Measurements from ENCODE around the gene TRIM7. TPM values are rescaled to one million over a fixed set of nuclear protein-coding genes. Genes with fewer than 3 reads are reported as not detected.

TRIM7 gene
- total and polyA plus RNA-seq, 9 of the 15 experiments (the other 6 are each of a cell fraction or from before 2014, with no cell fraction given) = 2.6 to 14.9 (median 8.9) TPM

GRCh38 chr5:181187500-181188213, 17.3 kb downstream of the TRIM7 start (continued):
- TF ChIP-seq ZNF253 (CRISPR knock-in tag; conservative IDR thresholded peaks at IDR 0.05) = no peak
- TF ChIP-seq ZNF696 (CRISPR knock-in tag; conservative IDR thresholded peaks at IDR 0.05) = no peak
- 0 out of 4 replicates have a peak, but pooled peaks of 1 of the 2 experiments have one; percentile 33 for TF ChIP-seq ETV6 (IDR thresholded peaks at IDR 0.05; ENCODE audit: borderline replicate concordance in 1 of 2, low read depth in 2 of 2, low read length in 1 of 2)
- TF ChIP-seq ETV6 (CRISPR knock-in tag; IDR thresholded peaks at IDR 0.05; ENCODE audit: borderline replicate concordance) = peak; percentile 68; the same call in 1 of the 2 replicates
- TF ChIP-seq, protein P1, sequence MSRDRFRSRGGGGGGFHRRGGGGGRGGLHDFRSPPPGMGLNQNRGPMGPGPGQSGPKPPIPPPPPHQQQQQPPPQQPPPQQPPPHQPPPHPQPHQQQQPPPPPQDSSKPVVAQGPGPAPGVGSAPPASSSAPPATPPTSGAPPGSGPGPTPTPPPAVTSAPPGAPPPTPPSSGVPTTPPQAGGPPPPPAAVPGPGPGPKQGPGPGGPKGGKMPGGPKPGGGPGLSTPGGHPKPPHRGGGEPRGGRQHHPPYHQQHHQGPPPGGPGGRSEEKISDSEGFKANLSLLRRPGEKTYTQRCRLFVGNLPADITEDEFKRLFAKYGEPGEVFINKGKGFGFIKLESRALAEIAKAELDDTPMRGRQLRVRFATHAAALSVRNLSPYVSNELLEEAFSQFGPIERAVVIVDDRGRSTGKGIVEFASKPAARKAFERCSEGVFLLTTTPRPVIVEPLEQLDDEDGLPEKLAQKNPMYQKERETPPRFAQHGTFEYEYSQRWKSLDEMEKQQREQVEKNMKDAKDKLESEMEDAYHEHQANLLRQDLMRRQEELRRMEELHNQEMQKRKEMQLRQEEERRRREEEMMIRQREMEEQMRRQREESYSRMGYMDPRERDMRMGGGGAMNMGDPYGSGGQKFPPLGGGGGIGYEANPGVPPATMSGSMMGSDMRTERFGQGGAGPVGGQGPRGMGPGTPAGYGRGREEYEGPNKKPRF (IDR thresholded peaks at IDR 0.05; ENCODE audit: low read depth, low read length) = no peak
- TF ChIP-seq BCL6 (CRISPR knock-in tag; IDR thresholded peaks at IDR 0.05) = no peak
- no peak for TF ChIP-seq SIX5 (IDR thresholded peaks at IDR 0.05; ENCODE audit: borderline replicate concordance in 1 of 2, insufficient read depth in 1 of 2, low read depth in 1 of 2, low read length in 2 of 2)
- no peak; the same call in none of the 2 replicates for TF ChIP-seq NKRF (IDR thresholded peaks at IDR 0.05; ENCODE audit: borderline replicate concordance)
- TF ChIP-seq POLR2AphosphoS5 (IDR thresholded peaks at IDR 0.05; ENCODE audit: control insufficient read depth, insufficient read depth, low read depth, low read length) = no peak
- no peak for TF ChIP-seq CHCHD3 (CRISPR knock-in tag; IDR thresholded peaks at IDR 0.05)
- TF ChIP-seq NCOA1 (IDR thresholded peaks at IDR 0.05; ENCODE audit: low read depth) = no peak
- TF ChIP-seq FOSL1 (tag; conservative IDR thresholded peaks at IDR 0.05) = no peak; the same call in none of the 2 replicates
- peak; percentile 90 for TF ChIP-seq BRD9 (IDR thresholded peaks at IDR 0.05; ENCODE audit: low read depth, partially characterized antibody)
- no peak for TF ChIP-seq POLR2AphosphoS2 (IDR thresholded peaks at IDR 0.05; ENCODE audit: low read length)
- no peak; the same call in none of the 2 replicates for TF ChIP-seq HCFC1 (IDR thresholded peaks at IDR 0.05; ENCODE audit: low read depth, low read length)
- peak; percentile 67 for TF ChIP-seq CHD4 (IDR thresholded peaks at IDR 0.05; ENCODE audit: insufficient read depth, insufficient replicate concordance, low read depth, low read length, poor library complexity, severe bottlenecking)
- TF ChIP-seq ERF (CRISPR knock-in tag; IDR thresholded peaks at IDR 0.05) = no peak
- TF ChIP-seq ZBTB7A (IDR thresholded peaks at IDR 0.05; ENCODE audit: borderline replicate concordance, control insufficient read depth, low read depth, low read length) = peak; percentile 74
- no peak for TF ChIP-seq ZNF436 (CRISPR knock-in tag; IDR thresholded peaks at IDR 0.05)
- TF ChIP-seq RBM17 (IDR thresholded peaks at IDR 0.05; ENCODE audit: borderline replicate concordance, low read depth, low read length) = no peak
- TF ChIP-seq ZNF384 (IDR thresholded peaks at IDR 0.05; ENCODE audit: low read depth, low read length) = no peak
- TF ChIP-seq ZNF76 (CRISPR knock-in tag; IDR thresholded peaks at IDR 0.05; ENCODE audit: borderline replicate concordance) = no peak
- TF ChIP-seq FOXA1 (IDR thresholded peaks at IDR 0.05; ENCODE audit: borderline replicate concordance) = no peak
- 0 out of 2 replicates have a peak, but pooled peaks have one; percentile 66 for TF ChIP-seq MTA3 (IDR thresholded peaks at IDR 0.05; ENCODE audit: borderline replicate concordance)
